ENCODE results near the gene TUFT1.

TUFT1 gene

GRCh38 chr1:151524736-151525135 lies 15.4 kb upstream of the TUFT1 start:
- no peak for TF ChIP-seq CTCF (IDR thresholded peaks at IDR 0.05; ENCODE audit: low read depth, low read length)
- H3K4me3 ChIP-seq (ENCODE audit: low read depth, low read length) = no peak overlapping the region
- H3K27ac ChIP-seq = no peak overlapping the region
- H3K27me3 ChIP-seq (ENCODE audit: insufficient read depth, low read depth, severe bottlenecking) = no peaks in the 10 kb centered on the region
- no peaks in the 10 kb centered on the region for H3K36me3 ChIP-seq
- H3K9me3 ChIP-seq (ENCODE audit: severe bottlenecking) = no peaks in the 10 kb centered on the region
- no peak for DNase-seq

GRCh38 chr1:151526735-151527525 lies 13.2 kb upstream of the TUFT1 start:
- H3K4me3 ChIP-seq (ENCODE audit: low read depth, low read length) = no peak overlapping the region
- no peak for DNase-seq
- TF ChIP-seq CTCF (IDR thresholded peaks at IDR 0.05; ENCODE audit: low read depth, low read length) = no peak
- no peaks in the 10 kb centered on the region for H3K27me3 ChIP-seq (ENCODE audit: insufficient read depth, low read depth, severe bottlenecking)
- no peaks in the 10 kb centered on the region for H3K36me3 ChIP-seq
- H3K27ac ChIP-seq = no peak overlapping the region
- no peaks in the 10 kb centered on the region for H3K9me3 ChIP-seq (ENCODE audit: severe bottlenecking)

GRCh38 chr1:151529211-151529702 lies 10.9 kb upstream of the TUFT1 start:
- Histone ChIP-seq H3K4me3 (ENCODE audit: low read depth, low read length) (no peak overlapping the region), H3K27me3 (ENCODE audit: insufficient read depth, low read depth, severe bottlenecking) (no peaks in the 10 kb centered on the region), H3K9me3 (ENCODE audit: severe bottlenecking) (no peaks in the 10 kb centered on the region), H3K27ac (no peak overlapping the region), H3K36me3 (no peaks in the 10 kb centered on the region)
- no peak for DNase-seq
- TF ChIP-seq CTCF (IDR thresholded peaks at IDR 0.05; ENCODE audit: low read depth, low read length) = no peak

- H3K4me3 ChIP-seq (ENCODE audit: low read depth, low read length) = no peak overlapping the region
- H3K27ac ChIP-seq = no peak overlapping the region
- DNase-seq = no peak
- no peak for TF ChIP-seq CTCF (IDR thresholded peaks at IDR 0.05; ENCODE audit: low read depth, low read length)
- H3K36me3 ChIP-seq = no peaks in the 10 kb centered on the region
- H3K9me3 ChIP-seq (ENCODE audit: severe bottlenecking) = no peaks in the 10 kb centered on the region
- no peaks in the 10 kb centered on the region for H3K27me3 ChIP-seq (ENCODE audit: insufficient read depth, low read depth, severe bottlenecking)
These were observed 10.3 kb upstream of the TUFT1 start for GRCh38 chr1:151529781-151530180.

GRCh38 chr1:151530461-151530860 lies 9.6 kb upstream of the TUFT1 start:
- H3K4me3 ChIP-seq (ENCODE audit: low read depth, low read length) = no peak overlapping the region
- no peak for TF ChIP-seq CTCF (IDR thresholded peaks at IDR 0.05; ENCODE audit: low read depth, low read length)
- no peaks in the 10 kb centered on the region for H3K27me3 ChIP-seq (ENCODE audit: insufficient read depth, low read depth, severe bottlenecking)
- no peak for DNase-seq
- H3K36me3 ChIP-seq = no peaks in the 10 kb centered on the region
- H3K27ac ChIP-seq = no peak overlapping the region
- no peaks in the 10 kb centered on the region for H3K9me3 ChIP-seq (ENCODE audit: severe bottlenecking)

- no peak overlapping the region for H3K27ac ChIP-seq
- H3K4me3 ChIP-seq (ENCODE audit: low read depth, low read length) = no peak overlapping the region
- H3K36me3 ChIP-seq = no peaks in the 10 kb centered on the region
- H3K9me3 ChIP-seq (ENCODE audit: severe bottlenecking) = no peaks in the 10 kb centered on the region
- no peaks in the 10 kb centered on the region for H3K27me3 ChIP-seq (ENCODE audit: insufficient read depth, low read depth, severe bottlenecking)
- no peak for TF ChIP-seq CTCF (IDR thresholded peaks at IDR 0.05; ENCODE audit: low read depth, low read length)
- no peak for DNase-seq
These were observed 6.2 kb upstream of the TUFT1 start for GRCh38 chr1:151533870-151534269.
